Thyroid gland (tissue), 4 donors: Measurements from ENCODE around the gene AMMECR1L. TPM values are rescaled to one million over a fixed set of nuclear protein-coding genes. Genes with fewer than 3 reads are reported as not detected.
"Not testable (repeated sequence)": the region's sequence is repeated elsewhere in the genome, so short reads cannot be mapped to it uniquely, and the experiment has no call there.

Experiments
- DNase-seq, 2 donors: peaks; one replicate each; pipeline ENCODE4 v3.0.0-alpha.2; 2019
- H3K27ac ChIP-seq, 3 donors: fragments of 200-600 bp; sonication (generic); 1 replicate in 2 of 3; 2 replicates in 1 of 3; pipeline ENCODE4 v1.5.1; 2016 to 2019; ENCODE audit warnings: mild to moderate bottlenecking in 1 of 3, moderate library complexity in 1 of 3
- H3K27me3 ChIP-seq: fragments of 200-600 bp; sonication (generic); one replicate; pipeline ENCODE4 v1.5.1; 2019
- H3K36me3 ChIP-seq, 2 donors: fragments of 200-600 bp; sonication (generic); one replicate each; pipeline ENCODE4 v1.5.1; 2016 to 2019
- H3K4me1 ChIP-seq, 2 donors: fragments of 200-600 bp; sonication (generic); one replicate each; pipeline ENCODE4 v1.5.1; 2017 to 2019
- H3K4me3 ChIP-seq, 3 donors: fragments of 200-600 bp; sonication (generic); replicated peaks in 1 of 3; 1 replicate in 2 of 3; 2 replicates in 1 of 3; pipeline ENCODE4 v1.5.1; 2016; ENCODE audit warnings: mild to moderate bottlenecking in 1 of 3
- H3K9me3 ChIP-seq: fragments of 200-600 bp; sonication (generic); one replicate; pipeline ENCODE4 v1.5.1; 2017
- POLR2A ChIP-seq, 2 donors: fragments of 450-650 bp; IDR thresholded peaks; one replicate each; pipeline ENCODE4 v1.6.1; 2017; ENCODE audit warnings: antibody characterized with exemption in 2 of 2, mild to moderate bottlenecking in 2 of 2, moderate library complexity in 1 of 2
- WGBS, 2 donors: methylation state at CpG; one replicate each; pipeline ENCODE4 v1.1.5; 2017; 5-methylcytosine and 5-hydroxymethylcytosine counted together
- intact Hi-C: fragments of 100-400 bp; cut with DNase I; formaldehyde crosslinking; loops from one replicate; pipeline ENCODE4 v1.15.1; 2023
- small RNA-seq: library from RNA; depleted of rRNA; stranded (forward); fragments of <200 nt; gene quantifications from one replicate; pipeline ENCODE3, GENCODE V24; 2016
- total RNA-seq, 4 donors: library from RNA; depleted of rRNA; stranded (reverse); fragments of >200 nt; gene quantifications; one replicate each; pipeline ENCODE4 v1.2.3, GENCODE V29; 2016
- TF ChIP-seq, protein P1 (sequence below), 6 experiments: fragments of 200-600 bp in 3 of 6; fragments of 450-650 bp in 3 of 6; sonication (generic) in 3 of 6; IDR thresholded peaks; one replicate each; pipeline ENCODE4 v1.5.1; 2016 to 2019; ENCODE audit warnings: antibody characterized with exemption in 6 of 6, mild to moderate bottlenecking in 2 of 6, inconsistent platforms in 1 of 6, moderate library complexity in 1 of 6

AMMECR1L gene
- total RNA-seq, 4 donors from 2014 or later = 10.3 to 13.4 (median 11.5) TPM

DNA sequence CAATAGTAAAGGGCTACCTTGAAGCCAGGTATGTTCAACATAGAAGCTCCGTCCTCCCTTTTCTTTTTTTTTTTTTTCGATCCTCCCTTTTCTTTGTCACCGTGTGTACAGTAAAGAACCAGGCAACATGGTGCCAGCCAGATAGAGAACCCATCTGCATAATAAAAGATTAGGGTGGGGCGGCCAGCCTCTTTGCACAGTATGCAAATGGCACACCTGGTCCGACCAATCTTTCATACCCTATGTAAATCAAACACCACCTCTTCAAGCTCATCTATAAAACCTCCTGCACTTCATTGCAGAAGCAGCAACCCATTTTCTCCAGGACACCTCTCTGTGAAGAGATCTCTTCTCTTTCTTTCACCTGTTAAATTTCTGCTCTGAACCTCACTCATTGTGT lies 67.5 kb downstream of the AMMECR1L start:
- intact Hi-C loops = no loop called here
- Histone ChIP-seq H3K27ac (no peak overlapping the region), H3K9me3 (no peaks in the 10 kb centered on the region), H3K4me1 (no peaks in the 10 kb centered on the region), H3K27me3 (no peaks in the 10 kb centered on the region), H3K4me3 (no peak overlapping the region), H3K36me3 (no peaks in the 10 kb centered on the region)
- TF ChIP-seq, protein P1, sequence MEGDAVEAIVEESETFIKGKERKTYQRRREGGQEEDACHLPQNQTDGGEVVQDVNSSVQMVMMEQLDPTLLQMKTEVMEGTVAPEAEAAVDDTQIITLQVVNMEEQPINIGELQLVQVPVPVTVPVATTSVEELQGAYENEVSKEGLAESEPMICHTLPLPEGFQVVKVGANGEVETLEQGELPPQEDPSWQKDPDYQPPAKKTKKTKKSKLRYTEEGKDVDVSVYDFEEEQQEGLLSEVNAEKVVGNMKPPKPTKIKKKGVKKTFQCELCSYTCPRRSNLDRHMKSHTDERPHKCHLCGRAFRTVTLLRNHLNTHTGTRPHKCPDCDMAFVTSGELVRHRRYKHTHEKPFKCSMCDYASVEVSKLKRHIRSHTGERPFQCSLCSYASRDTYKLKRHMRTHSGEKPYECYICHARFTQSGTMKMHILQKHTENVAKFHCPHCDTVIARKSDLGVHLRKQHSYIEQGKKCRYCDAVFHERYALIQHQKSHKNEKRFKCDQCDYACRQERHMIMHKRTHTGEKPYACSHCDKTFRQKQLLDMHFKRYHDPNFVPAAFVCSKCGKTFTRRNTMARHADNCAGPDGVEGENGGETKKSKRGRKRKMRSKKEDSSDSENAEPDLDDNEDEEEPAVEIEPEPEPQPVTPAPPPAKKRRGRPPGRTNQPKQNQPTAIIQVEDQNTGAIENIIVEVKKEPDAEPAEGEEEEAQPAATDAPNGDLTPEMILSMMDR (IDR thresholded peaks at IDR 0.05) = no peak
- no peak for TF ChIP-seq POLR2A (IDR thresholded peaks at IDR 0.05)
- 82 to 89% methylated on average over 5 of the region's 5 CpGs for WGBS, 2 donors
- DNase-seq = no peak

DNA sequence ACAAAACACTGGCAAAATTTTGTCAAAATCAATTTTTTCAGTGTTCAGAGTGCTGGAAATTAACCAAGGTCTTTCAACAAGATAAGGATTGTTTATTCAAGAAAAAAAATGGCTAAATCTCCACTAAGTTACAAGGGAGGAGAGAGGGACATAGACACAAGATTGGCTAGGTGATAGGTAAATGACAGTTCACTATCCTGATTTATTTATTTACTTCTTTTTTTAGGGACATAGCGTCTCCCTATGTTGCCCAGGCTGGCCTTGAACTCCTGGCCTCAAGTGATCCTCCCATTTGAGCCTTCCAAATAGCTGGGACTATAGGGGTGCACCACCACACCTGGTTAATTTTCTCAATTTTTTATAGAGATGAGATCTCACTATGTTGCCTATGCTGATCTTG lies 71.1 kb downstream of the AMMECR1L start:
- Histone ChIP-seq H3K36me3 (no peaks in the 10 kb centered on the region), H3K9me3 (no peaks in the 10 kb centered on the region), H3K27ac (no peak overlapping the region), H3K27me3 (no peaks in the 10 kb centered on the region), H3K4me3 (no peak overlapping the region), H3K4me1 (peaks cover 2 to 3% of the 10 kb centered on the region in 2 donors)
- intact Hi-C loops = no loop called here
- no peak for TF ChIP-seq POLR2A (IDR thresholded peaks at IDR 0.05)
- TF ChIP-seq, protein P1 (IDR thresholded peaks at IDR 0.05) = no peak
- no peak for DNase-seq
- WGBS, 2 donors = 92 to 93% methylated on average over 1 of the region's 1 CpG

DNA sequence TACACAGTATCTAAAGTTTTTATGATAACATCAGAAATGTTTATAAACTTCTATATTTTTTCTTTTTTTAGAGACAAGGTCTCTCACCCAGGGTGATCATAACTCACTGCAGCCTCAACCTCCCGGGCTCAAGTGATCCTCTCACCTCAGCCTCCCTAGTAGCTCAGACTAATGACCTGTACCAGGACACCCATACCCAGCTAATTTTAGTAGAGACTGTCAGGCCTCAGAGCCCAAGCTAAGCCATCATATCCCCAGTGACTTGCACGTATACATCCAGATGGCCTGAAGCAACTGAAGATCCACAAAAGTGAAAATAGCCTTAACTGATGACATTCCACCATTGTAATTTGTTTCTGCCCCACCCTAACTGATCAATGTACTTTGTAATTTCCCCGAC lies 73.3 kb downstream of the AMMECR1L start:
- intact Hi-C loops, H3K27ac ChIP-seq, H3K9me3 ChIP-seq, DNase-seq, H3K27me3 ChIP-seq, H3K36me3 ChIP-seq, H3K4me3 ChIP-seq: not testable (repeated sequence)
- 94 to 96% methylated on average over 3 of the region's 3 CpGs for WGBS, 2 donors
- peaks cover 20 to 23% of the 10 kb centered on the region in 2 donors for H3K4me1 ChIP-seq

Small RNA genes lying within 50 kb of the gene (small RNA-seq; reads per million reads assigned to genes)
- not detected for gene AC012306.1
- gene RF00017 = not detected
- not detected for gene RF00019
- not detected for gene RNU6-395P

Other genes starting within 250 kb of the AMMECR1L start
- not detected for gene GPR17, start 239.8 kb downstream of the AMMECR1L start, total RNA-seq
- 10 to 100 TPM in 3 of 4 donors, 1 to 10 TPM in 1; 9.1 to 27.8 (median 14.2) TPM for gene LIMS2, start 210.4 kb downstream of the AMMECR1L start, total RNA-seq
- 10 to 100 TPM; 14.0 to 17.9 (median 16.1) TPM for gene SFT2D3, start 184.5 kb downstream of the AMMECR1L start, total RNA-seq
- gene WDR33, start 74.8 kb downstream of the AMMECR1L start, total RNA-seq = 10 to 100 TPM; 54.4 to 95.8 (median 67.5) TPM
- 10 to 100 TPM in 3 of 4 donors, 1 to 10 TPM in 1; 8.6 to 11.4 (median 10.7) TPM for gene POLR2D, start 27.8 kb downstream of the AMMECR1L start, total RNA-seq
- gene SAP130, start 142.1 kb upstream of the AMMECR1L start, total RNA-seq = 10 to 100 TPM; 10.3 to 14.7 (median 11.3) TPM
- 10 to 100 TPM; 53.1 to 90.7 (median 71.4) TPM for gene UGGT1, start 205.2 kb upstream of the AMMECR1L start, total RNA-seq